SK-N-SH treated with all-trans-retinoic acid at 6 μM for 48 hours (cell line): ENCODE results near the gene FIBCD1.

Experiments
- ATAC-seq: fragments of 200-7000 bp; cut with Tn5 transposase; 3 replicates; pipeline ENCODE4 v1.9.1; 2020; ENCODE audit warnings: mild to moderate bottlenecking, moderate library complexity
- ARNTL ChIP-seq: fragments of 450-650 bp; formaldehyde crosslinking; IDR thresholded peaks from 2 replicates; pipeline ENCODE4 v1.5.0; 2020; ENCODE audit warnings: low read depth, mild to moderate bottlenecking, moderate library complexity, borderline replicate concordance
- BACH2 ChIP-seq: fragments of 250-450 bp; sonication (Bioruptor Pico); IDR thresholded peaks from 2 replicates; pipeline ENCODE4 v1.9.0; 2021; ENCODE audit warnings: mild to moderate bottlenecking, borderline replicate concordance
- ESRRG ChIP-seq: fragments of 250-450 bp; sonication (Bioruptor Pico); IDR thresholded peaks from 2 replicates; pipeline ENCODE4 v1.6.1; 2021; ENCODE audit warnings: mild to moderate bottlenecking
- GLIS3 ChIP-seq: fragments of 250-450 bp; sonication (Bioruptor Pico); IDR thresholded peaks from 2 replicates; pipeline ENCODE4 v1.5.0; 2020; ENCODE audit warnings: mild to moderate bottlenecking, moderate library complexity
- ISL1 ChIP-seq: fragments of 250-450 bp; sonication (Bioruptor Pico); IDR thresholded peaks from 2 replicates; pipeline ENCODE4 v2.1.2; 2022; ENCODE audit warnings: mild to moderate bottlenecking, moderate library complexity
- PPARA ChIP-seq: fragments of 250-450 bp; sonication (Bioruptor Pico); IDR thresholded peaks from 2 replicates; pipeline ENCODE4 v1.5.0; 2020; ENCODE audit warnings: mild to moderate bottlenecking, borderline replicate concordance
- RARB ChIP-seq: fragments of 250-450 bp; sonication (Bioruptor Pico); IDR thresholded peaks from 2 replicates; pipeline ENCODE4 v1.8.0; 2021; ENCODE audit warnings: mild to moderate bottlenecking, moderate library complexity
- TCF4 ChIP-seq: fragments of 250-450 bp; sonication (Bioruptor Pico); IDR thresholded peaks from 2 replicates; pipeline ENCODE4 v1.8.0; 2021; ENCODE audit warnings: mild to moderate bottlenecking, moderate library complexity, borderline replicate concordance
- TOX ChIP-seq: fragments of 250-450 bp; sonication (Bioruptor Pico); IDR thresholded peaks from 2 replicates; pipeline ENCODE4 v1.8.0; 2021; ENCODE audit warnings: mild to moderate bottlenecking, moderate library complexity, borderline replicate concordance
- ZFP3 ChIP-seq: fragments of 250-450 bp; sonication (Bioruptor Pico); IDR thresholded peaks from 2 replicates; pipeline ENCODE4 v1.5.0; 2020; ENCODE audit warnings: mild to moderate bottlenecking, moderate library complexity
- ZFP30 ChIP-seq: fragments of 450-650 bp; formaldehyde crosslinking; IDR thresholded peaks from 2 replicates; pipeline ENCODE4 v1.5.0; 2022; ENCODE audit warnings: mild to moderate bottlenecking, moderate library complexity
- ZNF565 ChIP-seq: fragments of 450-650 bp; formaldehyde crosslinking; conservative IDR thresholded peaks from 2 replicates; pipeline ENCODE4 v1.5.0; 2020; ENCODE audit warnings: low read depth, mild to moderate bottlenecking, moderate library complexity
- ZNF70 ChIP-seq: fragments of 450-650 bp; formaldehyde crosslinking; IDR thresholded peaks from 2 replicates; pipeline ENCODE4 v1.5.0; 2020; ENCODE audit warnings: mild to moderate bottlenecking, moderate library complexity
- ZNF8 ChIP-seq: fragments of 450-650 bp; formaldehyde crosslinking; IDR thresholded peaks from 2 replicates; pipeline ENCODE4 v1.5.0; 2020; ENCODE audit warnings: mild to moderate bottlenecking, moderate library complexity
- TF ChIP-seq, protein P1 (sequence below): fragments of 250-450 bp; sonication (Bioruptor Pico); IDR thresholded peaks from 2 replicates; pipeline ENCODE4 v1.5.0; 2020; ENCODE audit warnings: mild to moderate bottlenecking, moderate library complexity
- TF ChIP-seq, protein P2 (sequence below): fragments of 250-450 bp; sonication (Bioruptor Pico); IDR thresholded peaks from 2 replicates; pipeline ENCODE4 v1.8.0; 2020; ENCODE audit warnings: mild to moderate bottlenecking, moderate library complexity, borderline replicate concordance
- TF ChIP-seq, protein P3 (sequence below): fragments of 250-450 bp; sonication (Bioruptor Pico); IDR thresholded peaks from 2 replicates; pipeline ENCODE4 v1.8.0; 2021; ENCODE audit warnings: low read depth, mild to moderate bottlenecking, moderate library complexity, borderline replicate concordance
- TF ChIP-seq, protein P4 (sequence below): fragments of 250-450 bp; sonication (Bioruptor Pico); IDR thresholded peaks from 2 replicates; pipeline ENCODE4 v1.5.1; 2021; ENCODE audit warnings: mild to moderate bottlenecking, moderate library complexity
- TF ChIP-seq, protein P5 (sequence below): fragments of 250-450 bp; sonication (Bioruptor Pico); IDR thresholded peaks from 2 replicates; pipeline ENCODE4 v1.5.1; 2020; ENCODE audit warnings: low read depth, mild to moderate bottlenecking, moderate library complexity

Gene FIBCD1

DNA sequence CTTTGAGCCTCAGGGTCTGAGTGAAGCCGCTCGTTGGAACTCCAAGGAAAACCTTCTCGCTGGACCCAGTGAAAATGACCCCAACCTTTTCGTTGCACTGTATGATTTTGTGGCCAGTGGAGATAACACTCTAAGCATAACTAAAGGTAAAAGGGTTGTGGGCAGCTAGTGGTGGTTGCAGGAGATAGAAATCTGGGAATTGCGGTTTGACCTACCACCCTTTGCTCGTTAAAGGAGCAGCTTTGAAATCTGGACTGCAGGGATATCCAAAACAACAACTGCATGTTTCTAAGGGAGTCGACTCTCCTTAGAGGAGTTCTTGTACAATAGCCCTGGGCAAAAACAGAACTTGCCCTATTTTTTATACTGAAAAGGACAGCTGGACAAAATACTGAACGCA lies 85.0 kb downstream of the FIBCD1 start:
- no peak for ATAC-seq
- TF ChIP-seq, protein P1, sequence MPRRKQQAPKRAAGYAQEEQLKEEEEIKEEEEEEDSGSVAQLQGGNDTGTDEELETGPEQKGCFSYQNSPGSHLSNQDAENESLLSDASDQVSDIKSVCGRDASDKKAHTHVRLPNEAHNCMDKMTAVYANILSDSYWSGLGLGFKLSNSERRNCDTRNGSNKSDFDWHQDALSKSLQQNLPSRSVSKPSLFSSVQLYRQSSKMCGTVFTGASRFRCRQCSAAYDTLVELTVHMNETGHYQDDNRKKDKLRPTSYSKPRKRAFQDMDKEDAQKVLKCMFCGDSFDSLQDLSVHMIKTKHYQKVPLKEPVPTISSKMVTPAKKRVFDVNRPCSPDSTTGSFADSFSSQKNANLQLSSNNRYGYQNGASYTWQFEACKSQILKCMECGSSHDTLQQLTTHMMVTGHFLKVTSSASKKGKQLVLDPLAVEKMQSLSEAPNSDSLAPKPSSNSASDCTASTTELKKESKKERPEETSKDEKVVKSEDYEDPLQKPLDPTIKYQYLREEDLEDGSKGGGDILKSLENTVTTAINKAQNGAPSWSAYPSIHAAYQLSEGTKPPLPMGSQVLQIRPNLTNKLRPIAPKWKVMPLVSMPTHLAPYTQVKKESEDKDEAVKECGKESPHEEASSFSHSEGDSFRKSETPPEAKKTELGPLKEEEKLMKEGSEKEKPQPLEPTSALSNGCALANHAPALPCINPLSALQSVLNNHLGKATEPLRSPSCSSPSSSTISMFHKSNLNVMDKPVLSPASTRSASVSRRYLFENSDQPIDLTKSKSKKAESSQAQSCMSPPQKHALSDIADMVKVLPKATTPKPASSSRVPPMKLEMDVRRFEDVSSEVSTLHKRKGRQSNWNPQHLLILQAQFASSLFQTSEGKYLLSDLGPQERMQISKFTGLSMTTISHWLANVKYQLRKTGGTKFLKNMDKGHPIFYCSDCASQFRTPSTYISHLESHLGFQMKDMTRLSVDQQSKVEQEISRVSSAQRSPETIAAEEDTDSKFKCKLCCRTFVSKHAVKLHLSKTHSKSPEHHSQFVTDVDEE (CRISPR knock-in tag) = no peak
- TF ChIP-seq ZNF70 (no peak), TCF4 (no peak), PPARA (CRISPR knock-in tag) (0 out of 2 replicates have a peak, but pooled peaks have one; percentile 14)
- TF ChIP-seq, protein P2, sequence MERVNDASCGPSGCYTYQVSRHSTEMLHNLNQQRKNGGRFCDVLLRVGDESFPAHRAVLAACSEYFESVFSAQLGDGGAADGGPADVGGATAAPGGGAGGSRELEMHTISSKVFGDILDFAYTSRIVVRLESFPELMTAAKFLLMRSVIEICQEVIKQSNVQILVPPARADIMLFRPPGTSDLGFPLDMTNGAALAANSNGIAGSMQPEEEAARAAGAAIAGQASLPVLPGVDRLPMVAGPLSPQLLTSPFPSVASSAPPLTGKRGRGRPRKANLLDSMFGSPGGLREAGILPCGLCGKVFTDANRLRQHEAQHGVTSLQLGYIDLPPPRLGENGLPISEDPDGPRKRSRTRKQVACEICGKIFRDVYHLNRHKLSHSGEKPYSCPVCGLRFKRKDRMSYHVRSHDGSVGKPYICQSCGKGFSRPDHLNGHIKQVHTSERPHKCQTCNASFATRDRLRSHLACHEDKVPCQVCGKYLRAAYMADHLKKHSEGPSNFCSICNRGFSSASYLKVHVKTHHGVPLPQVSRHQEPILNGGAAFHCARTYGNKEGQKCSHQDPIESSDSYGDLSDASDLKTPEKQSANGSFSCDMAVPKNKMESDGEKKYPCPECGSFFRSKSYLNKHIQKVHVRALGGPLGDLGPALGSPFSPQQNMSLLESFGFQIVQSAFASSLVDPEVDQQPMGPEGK (CRISPR knock-in tag) = no peak
- TF ChIP-seq, all 23 proteins: peak for 1

DNA sequence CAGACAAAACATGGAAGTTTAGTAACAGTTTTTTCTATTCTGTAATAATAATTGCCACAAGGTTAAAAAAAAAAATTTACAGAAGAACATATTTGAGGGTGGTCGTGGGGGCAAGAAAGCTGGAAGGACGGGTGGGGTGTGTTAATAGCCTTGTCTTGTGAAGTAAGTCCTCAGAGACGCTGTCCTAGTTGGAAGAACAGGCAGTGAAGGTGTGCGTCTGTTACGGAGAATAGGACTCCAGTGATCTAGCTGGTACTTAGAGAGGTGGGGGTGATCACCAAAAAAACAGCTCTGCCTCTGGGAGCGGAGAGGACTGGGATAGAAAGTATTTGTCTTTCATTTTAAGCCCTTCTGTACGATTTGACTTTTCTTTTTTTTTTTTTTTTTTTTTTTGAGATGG lies 86.2 kb downstream of the FIBCD1 start:
- ATAC-seq = no peak
- TF ChIP-seq, protein P3, sequence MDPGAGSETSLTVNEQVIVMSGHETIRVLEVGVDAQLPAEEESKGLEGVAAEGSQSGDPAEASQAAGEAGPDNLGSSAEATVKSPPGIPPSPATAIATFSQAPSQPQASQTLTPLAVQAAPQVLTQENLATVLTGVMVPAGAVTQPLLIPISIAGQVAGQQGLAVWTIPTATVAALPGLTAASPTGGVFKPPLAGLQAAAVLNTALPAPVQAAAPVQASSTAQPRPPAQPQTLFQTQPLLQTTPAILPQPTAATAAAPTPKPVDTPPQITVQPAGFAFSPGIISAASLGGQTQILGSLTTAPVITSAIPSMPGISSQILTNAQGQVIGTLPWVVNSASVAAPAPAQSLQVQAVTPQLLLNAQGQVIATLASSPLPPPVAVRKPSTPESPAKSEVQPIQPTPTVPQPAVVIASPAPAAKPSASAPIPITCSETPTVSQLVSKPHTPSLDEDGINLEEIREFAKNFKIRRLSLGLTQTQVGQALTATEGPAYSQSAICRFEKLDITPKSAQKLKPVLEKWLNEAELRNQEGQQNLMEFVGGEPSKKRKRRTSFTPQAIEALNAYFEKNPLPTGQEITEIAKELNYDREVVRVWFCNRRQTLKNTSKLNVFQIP (CRISPR knock-in tag) = no peak
- TF ChIP-seq ESRRG (no peak), ZNF8 (no peak), ZFP30 (CRISPR knock-in tag) (no peak), ZNF70 (no peak), BACH2 (CRISPR knock-in tag) (no peak), ZNF565 (no peak), ISL1 (CRISPR knock-in tag) (no peak), RARB (CRISPR knock-in tag) (no peak), TOX (CRISPR knock-in tag) (no peak), ZFP3 (CRISPR knock-in tag) (no peak), ARNTL (CRISPR knock-in tag) (no peak), GLIS3 (CRISPR knock-in tag) (no peak)
- TF ChIP-seq, protein P2 (CRISPR knock-in tag) = no peak
- TF ChIP-seq, protein P4, sequence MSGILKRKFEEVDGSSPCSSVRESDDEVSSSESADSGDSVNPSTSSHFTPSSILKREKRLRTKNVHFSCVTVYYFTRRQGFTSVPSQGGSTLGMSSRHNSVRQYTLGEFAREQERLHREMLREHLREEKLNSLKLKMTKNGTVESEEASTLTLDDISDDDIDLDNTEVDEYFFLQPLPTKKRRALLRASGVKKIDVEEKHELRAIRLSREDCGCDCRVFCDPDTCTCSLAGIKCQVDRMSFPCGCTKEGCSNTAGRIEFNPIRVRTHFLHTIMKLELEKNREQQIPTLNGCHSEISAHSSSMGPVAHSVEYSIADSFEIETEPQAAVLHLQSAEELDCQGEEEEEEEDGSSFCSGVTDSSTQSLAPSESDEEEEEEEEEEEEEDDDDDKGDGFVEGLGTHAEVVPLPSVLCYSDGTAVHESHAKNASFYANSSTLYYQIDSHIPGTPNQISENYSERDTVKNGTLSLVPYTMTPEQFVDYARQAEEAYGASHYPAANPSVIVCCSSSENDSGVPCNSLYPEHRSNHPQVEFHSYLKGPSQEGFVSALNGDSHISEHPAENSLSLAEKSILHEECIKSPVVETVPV (CRISPR knock-in tag) = no peak
- TF ChIP-seq, protein P5, sequence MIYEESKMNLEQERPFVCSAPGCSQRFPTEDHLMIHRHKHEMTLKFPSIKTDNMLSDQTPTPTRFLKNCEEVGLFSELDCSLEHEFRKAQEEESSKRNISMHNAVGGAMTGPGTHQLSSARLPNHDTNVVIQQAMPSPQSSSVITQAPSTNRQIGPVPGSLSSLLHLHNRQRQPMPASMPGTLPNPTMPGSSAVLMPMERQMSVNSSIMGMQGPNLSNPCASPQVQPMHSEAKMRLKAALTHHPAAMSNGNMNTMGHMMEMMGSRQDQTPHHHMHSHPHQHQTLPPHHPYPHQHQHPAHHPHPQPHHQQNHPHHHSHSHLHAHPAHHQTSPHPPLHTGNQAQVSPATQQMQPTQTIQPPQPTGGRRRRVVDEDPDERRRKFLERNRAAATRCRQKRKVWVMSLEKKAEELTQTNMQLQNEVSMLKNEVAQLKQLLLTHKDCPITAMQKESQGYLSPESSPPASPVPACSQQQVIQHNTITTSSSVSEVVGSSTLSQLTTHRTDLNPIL = no peak
- TF ChIP-seq, all 23 proteins: peak for 0
